Muscle layer of duodenum (tissue), 2 donors: ENCODE measurements around the gene ATF3.

Source experiments
- H3K27ac ChIP-seq: one replicate; pipeline ENCODE4 v1.7.0; 2013; ENCODE audit warnings: mild to moderate bottlenecking, low read length
- H3K27me3 ChIP-seq: one replicate; pipeline ENCODE4 v1.7.0; 2013; ENCODE audit warnings: low read depth, mild to moderate bottlenecking, control low read depth, low read length
- H3K36me3 ChIP-seq, 2 donors: one replicate each; pipeline ENCODE4 v1.7.0; 2013; ENCODE audit warnings: low read length in 2 of 2, control low read depth in 1 of 2, mild to moderate bottlenecking in 1 of 2; ENCODE audit not compliant: insufficient read depth in 2 of 2, control insufficient read depth in 1 of 2
- H3K4me1 ChIP-seq, 2 donors: one replicate each; pipeline ENCODE4 v1.7.0; 2013; ENCODE audit warnings: low read length in 2 of 2, mild to moderate bottlenecking in 2 of 2, control low read depth in 1 of 2, moderate library complexity in 1 of 2; ENCODE audit not compliant: insufficient read depth in 2 of 2, control insufficient read depth in 1 of 2
- H3K4me3 ChIP-seq, 2 donors: one replicate each; pipeline ENCODE4 v1.7.0; 2013; ENCODE audit warnings: low read length in 2 of 2, low read depth in 1 of 2, mild to moderate bottlenecking in 1 of 2
- H3K9me3 ChIP-seq, 2 donors: one replicate each; pipeline ENCODE4 v1.7.0; 2013; ENCODE audit warnings: low read length in 2 of 2, control low read depth in 1 of 2, mild to moderate bottlenecking in 1 of 2; ENCODE audit not compliant: control insufficient read depth in 1 of 2
- donor health status: healthy.

Gene ATF3

DNA sequence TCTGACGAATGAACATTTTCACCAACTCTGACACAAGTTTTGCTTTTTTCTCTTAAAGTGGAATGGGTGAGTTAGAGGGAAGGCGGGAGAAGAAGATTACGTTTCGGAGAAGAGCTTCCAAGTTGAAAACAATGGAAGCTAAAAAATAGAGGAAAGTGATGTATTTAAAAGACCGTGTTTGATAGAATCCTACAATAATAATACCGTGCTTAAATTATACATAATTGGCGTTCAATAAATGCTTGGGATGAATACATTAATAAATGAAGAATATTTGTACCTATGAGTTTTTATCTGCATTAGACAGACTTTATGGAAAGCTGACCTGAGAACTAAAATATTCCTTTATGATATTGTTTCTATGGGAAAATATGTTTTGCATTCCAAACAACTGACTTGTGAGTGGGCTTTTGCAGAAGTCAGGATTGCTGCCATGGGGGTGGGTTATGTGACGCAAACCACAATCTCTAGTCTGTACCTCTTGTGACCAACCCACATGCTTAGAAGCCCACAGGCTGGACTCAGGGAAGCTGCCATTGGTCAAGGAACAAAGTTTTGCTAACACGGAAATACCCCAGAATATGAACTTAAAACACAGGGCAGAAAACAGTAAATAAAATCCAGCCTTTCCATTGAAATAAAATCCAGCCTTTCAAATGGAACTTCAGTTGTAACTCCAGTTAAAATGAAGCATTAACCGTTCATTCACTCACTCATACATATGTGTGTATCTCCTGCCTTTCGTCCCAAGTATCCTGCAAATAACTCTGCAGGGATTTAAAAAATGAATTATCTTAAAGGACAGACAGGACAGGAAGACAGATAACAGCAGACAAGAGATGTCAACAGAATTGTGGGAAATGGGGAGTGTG lies 21.3 kb upstream of the ATF3 start:
- Histone ChIP-seq H3K4me3 (no peak overlapping the region), H3K9me3 (no peaks in the 10 kb centered on the region), H3K36me3 (no peaks in the 10 kb centered on the region), H3K27me3 (peaks cover 4% of the 10 kb centered on the region), H3K27ac (no peak overlapping the region), H3K4me1 (no peaks in the 10 kb centered on the region)

DNA sequence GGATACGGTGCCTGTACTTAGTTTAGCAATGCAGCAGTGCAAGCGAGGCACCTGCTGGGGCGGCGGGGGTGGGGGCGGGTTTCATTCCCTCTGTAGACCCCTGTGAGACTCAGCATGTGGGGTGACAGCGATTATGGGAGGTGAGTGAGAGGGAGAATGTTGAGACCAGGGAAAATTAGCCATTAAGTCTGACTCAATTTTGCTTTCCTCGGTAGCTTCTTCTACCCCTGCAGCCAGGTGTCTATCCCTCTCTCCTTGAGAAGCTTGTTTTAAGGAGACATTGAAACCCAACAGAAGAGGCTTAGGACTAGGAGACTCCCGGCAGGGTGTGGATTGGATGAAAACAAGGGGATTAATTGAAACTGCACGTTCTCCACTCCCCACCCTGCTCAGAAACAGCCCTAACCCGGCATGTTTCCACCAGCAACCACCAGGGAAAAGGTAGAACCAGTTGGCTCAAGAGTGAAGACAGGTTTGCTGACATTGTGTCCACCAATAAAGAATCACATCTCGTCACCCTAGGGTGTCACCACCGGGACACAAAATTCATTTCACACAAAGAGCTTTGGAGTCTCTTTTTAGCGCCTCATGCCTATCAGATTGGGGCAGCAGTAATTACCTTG lies 20.6 kb upstream of the ATF3 start:
- Histone ChIP-seq H3K27me3 (peaks cover 4% of the 10 kb centered on the region), H3K36me3 (no peaks in the 10 kb centered on the region), H3K9me3 (no peaks in the 10 kb centered on the region)

DNA sequence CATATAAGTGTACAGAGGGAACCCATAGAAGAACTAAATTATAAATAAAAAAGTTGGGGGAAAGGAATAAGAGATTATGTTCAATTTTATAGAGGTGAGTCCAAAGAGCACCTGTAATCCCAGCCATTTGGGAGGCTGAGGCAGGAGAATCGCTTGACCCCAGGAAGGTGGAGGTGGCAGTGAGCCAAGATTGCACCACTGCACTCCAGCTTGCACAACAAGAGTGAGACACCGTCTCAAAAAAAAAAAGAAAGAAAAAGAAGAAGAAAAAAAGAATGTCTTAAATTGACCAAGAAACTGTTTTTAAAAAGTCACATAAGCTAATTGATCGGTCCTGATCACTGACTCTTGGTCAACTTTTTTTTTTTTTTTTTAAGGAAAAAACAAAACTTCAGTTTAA lies 19.1 kb upstream of the ATF3 start:
- H3K36me3 ChIP-seq = no peaks in the 10 kb centered on the region
- H3K4me3 ChIP-seq = no peak overlapping the region
- H3K27me3 ChIP-seq = peaks cover 4% of the 10 kb centered on the region
- H3K9me3 ChIP-seq = no peaks in the 10 kb centered on the region
- no peak overlapping the region for H3K27ac ChIP-seq
- no peaks in the 10 kb centered on the region for H3K4me1 ChIP-seq

More for the DNA sequence above, 20.6 kb upstream of the ATF3 start:
- H3K4me3 ChIP-seq = no peak overlapping the region
- no peaks in the 10 kb centered on the region for H3K4me1 ChIP-seq
- H3K27ac ChIP-seq = no peak overlapping the region

DNA sequence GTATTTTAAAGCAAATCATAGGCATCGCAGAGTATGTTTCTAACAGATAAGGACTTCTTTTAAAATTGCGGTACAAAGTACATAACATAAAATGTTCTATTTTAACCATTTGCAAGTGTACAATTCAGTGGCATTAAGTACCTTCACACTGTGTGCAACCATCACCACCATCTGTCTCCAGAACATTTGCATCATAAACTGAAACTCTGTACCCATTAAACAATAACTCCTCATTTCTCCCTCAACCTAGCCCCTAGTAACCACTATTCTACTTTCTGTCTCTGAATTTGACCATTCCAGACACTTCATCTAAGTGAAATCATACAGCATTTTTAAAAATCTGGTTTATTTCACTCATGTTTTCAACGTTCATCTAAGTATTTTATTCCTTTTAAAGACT lies 16.6 kb upstream of the ATF3 start:
- no peak overlapping the region for H3K4me3 ChIP-seq
- peaks cover 0 to 3% of the 10 kb centered on the region in 2 donors for H3K4me1 ChIP-seq
- H3K9me3 ChIP-seq = no peaks in the 10 kb centered on the region
- H3K27ac ChIP-seq = no peak overlapping the region
- peaks cover 2% of the 10 kb centered on the region for H3K27me3 ChIP-seq
- no peaks in the 10 kb centered on the region for H3K36me3 ChIP-seq

DNA sequence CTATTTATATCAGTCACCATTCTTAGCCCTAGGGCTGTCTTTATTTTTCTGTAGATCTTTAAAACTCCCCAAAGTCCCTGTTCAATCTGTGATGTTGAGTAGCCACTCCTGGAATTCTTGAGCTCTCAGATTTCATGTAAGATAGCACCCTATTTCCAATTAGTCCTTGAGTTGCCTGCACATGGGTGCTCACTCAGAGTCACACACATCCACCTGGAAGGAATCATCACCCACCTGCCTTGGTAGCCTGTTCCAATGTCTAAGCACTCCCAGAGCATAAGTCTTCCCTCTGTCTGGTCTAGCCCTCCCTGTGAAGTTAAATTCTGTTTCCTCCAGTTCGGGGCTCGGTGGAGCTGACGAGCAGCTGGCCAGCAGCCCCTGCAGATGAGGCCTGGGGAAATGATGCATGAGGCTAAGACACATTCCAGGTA lies 14.7 kb upstream of the ATF3 start:
- Histone ChIP-seq H3K4me3 (no peak overlapping the region), H3K9me3 (no peaks in the 10 kb centered on the region), H3K36me3 (no peaks in the 10 kb centered on the region), H3K27ac (no peak overlapping the region), H3K27me3 (no peaks in the 10 kb centered on the region), H3K4me1 (peaks cover 0 to 3% of the 10 kb centered on the region in 2 donors)

DNA sequence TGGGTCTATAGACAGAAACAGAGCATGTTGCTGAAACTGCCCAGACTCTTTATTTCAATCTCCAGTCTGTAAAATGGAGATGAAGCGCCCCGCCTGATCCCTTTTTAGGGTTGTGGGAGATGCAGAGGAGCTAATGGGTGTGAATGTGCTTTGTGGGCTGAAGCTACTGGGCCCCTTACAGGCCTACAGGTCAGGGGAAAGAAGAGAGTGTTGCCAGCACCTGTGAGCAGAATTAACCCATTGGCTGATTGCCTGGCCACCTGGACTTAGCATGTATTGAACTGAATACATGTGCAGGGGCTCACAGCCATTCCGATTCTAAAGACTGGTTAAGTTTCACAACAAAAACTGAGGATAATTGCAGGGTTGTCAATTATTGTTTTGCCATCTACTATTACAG lies 13.9 kb upstream of the ATF3 start:
- H3K27me3 ChIP-seq = no peaks in the 10 kb centered on the region
- H3K36me3 ChIP-seq = no peaks in the 10 kb centered on the region
- no peak overlapping the region for H3K27ac ChIP-seq
- H3K9me3 ChIP-seq = no peaks in the 10 kb centered on the region
- no peak overlapping the region for H3K4me3 ChIP-seq
- peaks cover 0 to 3% of the 10 kb centered on the region in 2 donors for H3K4me1 ChIP-seq

DNA sequence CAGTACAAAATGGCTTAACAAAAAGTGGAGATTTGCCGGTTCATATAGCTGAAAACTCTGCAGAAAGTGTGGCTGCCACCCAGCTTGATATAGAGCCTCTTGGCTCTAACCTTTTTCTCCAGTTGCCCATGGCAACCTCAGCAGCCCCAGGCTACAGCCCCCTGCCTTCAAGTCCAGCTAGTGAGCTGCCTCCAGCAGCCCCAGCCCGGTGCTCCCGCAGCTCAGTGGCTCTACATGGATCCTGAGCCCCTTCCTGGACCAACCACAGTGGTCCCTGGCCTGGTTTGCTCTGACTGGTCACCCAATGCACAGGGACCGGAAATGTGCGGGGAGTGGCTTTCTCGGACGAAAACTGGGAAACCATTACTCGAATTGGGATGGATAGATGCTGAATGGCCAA lies 13.3 kb upstream of the ATF3 start:
- H3K9me3 ChIP-seq = no peaks in the 10 kb centered on the region
- H3K27me3 ChIP-seq = no peaks in the 10 kb centered on the region
- H3K4me1 ChIP-seq = peaks cover 0 to 3% of the 10 kb centered on the region in 2 donors
- no peaks in the 10 kb centered on the region for H3K36me3 ChIP-seq
- no peak overlapping the region for H3K4me3 ChIP-seq
- peak overlapping the region; percentile 61 for H3K27ac ChIP-seq

DNA sequence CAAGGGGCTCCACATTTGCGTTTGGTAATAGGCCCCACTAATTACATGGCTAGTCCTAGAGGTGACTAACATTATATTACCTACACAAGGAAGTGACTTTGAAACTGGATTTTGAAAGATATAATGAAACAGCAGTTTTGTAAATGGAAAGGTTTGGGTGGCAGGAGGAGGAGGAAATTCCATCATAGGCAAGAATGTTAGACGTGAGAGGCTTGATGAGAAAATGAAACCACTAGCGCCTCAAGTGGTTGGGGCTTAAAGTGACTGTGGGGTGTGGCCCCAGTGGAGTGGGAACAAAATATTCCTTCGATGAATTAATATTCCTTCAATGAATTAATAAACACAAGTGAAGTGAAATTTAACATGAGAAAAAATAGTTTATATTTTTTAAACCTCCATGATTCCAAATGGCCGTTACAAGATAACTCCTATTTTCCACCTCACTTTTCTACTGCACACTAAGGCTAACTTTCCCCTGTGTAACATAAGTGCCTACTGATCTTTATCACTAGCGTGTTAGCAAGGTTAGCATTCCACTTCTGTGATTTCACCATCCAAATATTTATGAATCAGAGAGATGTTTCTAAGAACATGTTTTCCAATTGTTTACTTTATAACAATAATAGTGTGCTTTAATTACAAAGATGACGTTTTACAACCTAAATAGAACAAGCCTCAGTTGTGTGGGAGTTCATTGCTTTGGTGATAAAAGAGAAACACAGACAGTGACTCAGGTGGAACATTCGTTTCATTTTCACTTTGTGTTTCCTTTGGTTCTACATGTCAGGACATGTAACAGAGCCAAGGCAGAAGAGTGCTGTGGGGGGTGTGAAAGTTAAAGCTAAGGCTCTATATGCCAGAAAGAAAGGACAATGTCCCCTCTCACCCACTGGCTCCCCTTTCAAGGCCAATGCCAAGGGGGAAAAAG lies 12.5 kb upstream of the ATF3 start:
- Histone ChIP-seq H3K9me3 (no peaks in the 10 kb centered on the region), H3K27me3 (no peaks in the 10 kb centered on the region), H3K4me1 (peaks cover 0 to 3% of the 10 kb centered on the region in 2 donors), H3K4me3 (peak overlapping the region in 1 of 2 donors; percentile 8), H3K36me3 (no peaks in the 10 kb centered on the region), H3K27ac (peak overlapping the region; percentile 61)

DNA sequence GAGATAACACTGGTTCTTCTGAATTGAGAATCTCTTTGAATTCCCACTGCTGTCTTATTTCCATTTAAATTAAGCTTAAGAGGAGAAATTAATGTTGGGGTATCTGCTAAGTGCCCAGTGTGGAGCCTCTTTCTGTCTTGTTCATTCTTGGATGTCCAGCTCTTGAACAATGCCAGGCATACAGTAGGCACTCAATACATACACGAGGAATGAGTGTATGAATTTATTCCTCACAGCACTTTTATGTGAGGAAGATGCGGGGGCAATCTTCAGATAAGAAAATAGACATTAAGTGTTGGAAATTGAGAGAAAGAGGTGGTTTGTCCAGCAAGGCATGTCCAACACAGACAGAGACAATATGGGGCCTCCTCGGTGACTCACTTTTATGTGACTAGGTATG lies 11.8 kb upstream of the ATF3 start:
- H3K36me3 ChIP-seq = no peaks in the 10 kb centered on the region
- no peaks in the 10 kb centered on the region for H3K27me3 ChIP-seq
- H3K4me3 ChIP-seq = peak overlapping the region in 1 of 2 donors; percentile 8
- peaks cover 0 to 3% of the 10 kb centered on the region in 2 donors for H3K4me1 ChIP-seq
- peak overlapping the region; percentile 61 for H3K27ac ChIP-seq
- H3K9me3 ChIP-seq = no peaks in the 10 kb centered on the region

DNA sequence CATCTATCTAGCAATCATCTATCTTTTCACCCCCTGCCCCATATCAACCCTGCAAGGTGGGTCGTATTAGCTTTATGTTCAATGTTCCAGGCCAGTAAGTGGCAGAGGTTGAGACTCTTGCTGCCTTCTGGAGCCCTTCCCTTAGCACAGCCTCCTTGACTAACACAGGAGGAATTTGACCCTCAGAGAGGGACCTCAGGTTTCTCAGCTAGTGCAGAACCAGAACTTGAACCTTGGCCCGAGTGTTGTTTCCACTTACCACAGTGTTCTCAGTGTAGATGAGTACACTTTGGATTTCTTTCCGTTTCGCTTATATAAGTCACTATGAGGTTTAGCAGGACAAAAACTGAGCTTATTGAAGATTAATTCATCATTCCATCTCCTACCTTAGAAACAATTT lies 11.1 kb upstream of the ATF3 start:
- no peaks in the 10 kb centered on the region for H3K27me3 ChIP-seq
- H3K27ac ChIP-seq = no peak overlapping the region
- H3K4me3 ChIP-seq = no peak overlapping the region
- H3K9me3 ChIP-seq = no peaks in the 10 kb centered on the region
- peaks cover 0 to 3% of the 10 kb centered on the region in 2 donors for H3K4me1 ChIP-seq
- H3K36me3 ChIP-seq = no peaks in the 10 kb centered on the region
